Endodermal cell (in vitro differentiated cells): ENCODE data around the gene CLCN4. TPM values are rescaled to one million over a fixed set of nuclear protein-coding genes. Genes with fewer than 3 reads are reported as not detected.

Source experiments
- DNase-seq: peaks from one replicate; pipeline ENCODE4 v3.0.0-alpha.2; 2017
- H3K27ac ChIP-seq: 2 replicates; pipeline ENCODE4 v1.5.1; 2013; ENCODE audit warnings: mild to moderate bottlenecking, low read depth, low read length, moderate library complexity
- H3K27me3 ChIP-seq: 2 replicates; pipeline ENCODE4 v1.6.1; 2013; ENCODE audit warnings: mild to moderate bottlenecking, low read length, moderate library complexity; ENCODE audit not compliant: insufficient read depth, control insufficient read depth, poor library complexity, severe bottlenecking
- H3K36me3 ChIP-seq: 2 replicates; pipeline ENCODE4 v1.7.0; 2013; ENCODE audit warnings: mild to moderate bottlenecking, low read length, moderate library complexity; ENCODE audit not compliant: control insufficient read depth, insufficient read depth
- H3K4me1 ChIP-seq: one replicate; pipeline ENCODE4 v1.7.0; 2013; ENCODE audit warnings: low read length; ENCODE audit not compliant: control insufficient read depth, insufficient read depth
- H3K4me3 ChIP-seq: 2 replicates; pipeline ENCODE4 v1.5.1; 2013; ENCODE audit warnings: mild to moderate bottlenecking, low read length, moderate library complexity
- H3K9ac ChIP-seq: 2 replicates; pipeline ENCODE4 v1.6.1; 2013; ENCODE audit warnings: mild to moderate bottlenecking, low read length, moderate library complexity; ENCODE audit not compliant: poor library complexity, severe bottlenecking; ENCODE audit errors: extremely low read depth
- H3K9me3 ChIP-seq: 2 replicates; pipeline ENCODE4 v1.6.1; 2013; ENCODE audit warnings: mild to moderate bottlenecking, low read length, moderate library complexity; ENCODE audit not compliant: control insufficient read depth
- H3K27ac Mint-ChIP-seq: 2 replicates; pipeline ENCODE4 v1.8.0; 2020; ENCODE audit warnings: mixed read lengths
- H3K27me3 Mint-ChIP-seq: 2 replicates; pipeline ENCODE4 v1.8.0; 2021; ENCODE audit warnings: mild to moderate bottlenecking, mixed read lengths; ENCODE audit not compliant: insufficient read depth
- H3K36me3 Mint-ChIP-seq: 2 replicates; pipeline ENCODE4 v1.8.0; 2020; ENCODE audit warnings: low read depth, mixed read lengths
- H3K4me1 Mint-ChIP-seq: 2 replicates; pipeline ENCODE4 v1.8.0; 2020; ENCODE audit warnings: mixed read lengths
- H3K4me3 Mint-ChIP-seq: 2 replicates; pipeline ENCODE4 v1.8.0; 2020; ENCODE audit warnings: mild to moderate bottlenecking, moderate library complexity, mixed read lengths
- H3K9me3 Mint-ChIP-seq: 2 replicates; pipeline ENCODE4 v1.8.0; 2020; ENCODE audit warnings: mild to moderate bottlenecking, mixed read lengths
- WGBS, 2 experiments: methylation state at CpG; one replicate each; pipeline versions ENCODE4 v1.1.5 to v1.1.7; 2013; ENCODE audit warnings: missing lambda C conversion rate in 2 of 2, mixed read lengths in 1 of 2; ENCODE audit not compliant: insufficient coverage in 1 of 2, insufficient read length in 1 of 2; 5-methylcytosine and 5-hydroxymethylcytosine counted together
- total RNA-seq, 2 donors: library from RNA; stranded (reverse); fragmentation: NEBNext Ultra II Directional in 1 of 2; extraction: Animal tissue kit (Norgen Biotek cat#: 25700) in 1 of 2; gene quantifications; 2 replicates in 1 of 2; 3 replicates in 1 of 2; pipeline ENCODE4 v1.2.1, GENCODE V29; 2021
- TF ChIP-seq, protein P1 (sequence below): fragments of 200-600 bp; sonication (generic); conservative IDR thresholded peaks from 2 replicates; pipeline ENCODE4 v1.5.0; 2021; ENCODE audit warnings: antibody characterized with exemption, mild to moderate bottlenecking

The CLCN4 gene
- total RNA-seq, 2 donors from 2014 or later = 3.7 to 4.4 TPM

DNA sequence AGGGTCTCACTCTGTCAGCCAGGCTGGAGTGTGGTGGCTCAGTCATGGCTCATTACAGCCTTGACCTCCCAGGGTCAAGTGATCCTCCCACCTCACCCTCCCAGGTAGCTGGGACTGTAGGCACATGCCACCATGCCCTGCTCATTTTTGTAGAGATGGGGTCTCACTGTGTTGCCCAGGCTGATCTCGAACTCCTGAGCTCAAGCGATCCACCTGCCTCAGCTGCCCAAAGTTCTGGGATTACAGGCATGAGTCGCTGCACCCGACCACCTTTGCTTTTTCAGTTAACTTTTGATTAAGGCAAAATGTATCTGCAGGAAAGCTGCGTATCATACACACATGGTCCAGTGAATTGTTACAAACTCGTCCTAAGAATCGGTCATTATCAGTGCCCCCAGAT lies 16.5 kb upstream of the CLCN4 start:
- no peaks in the 10 kb centered on the region for H3K27me3 Mint-ChIP-seq
- TF ChIP-seq, protein P1, sequence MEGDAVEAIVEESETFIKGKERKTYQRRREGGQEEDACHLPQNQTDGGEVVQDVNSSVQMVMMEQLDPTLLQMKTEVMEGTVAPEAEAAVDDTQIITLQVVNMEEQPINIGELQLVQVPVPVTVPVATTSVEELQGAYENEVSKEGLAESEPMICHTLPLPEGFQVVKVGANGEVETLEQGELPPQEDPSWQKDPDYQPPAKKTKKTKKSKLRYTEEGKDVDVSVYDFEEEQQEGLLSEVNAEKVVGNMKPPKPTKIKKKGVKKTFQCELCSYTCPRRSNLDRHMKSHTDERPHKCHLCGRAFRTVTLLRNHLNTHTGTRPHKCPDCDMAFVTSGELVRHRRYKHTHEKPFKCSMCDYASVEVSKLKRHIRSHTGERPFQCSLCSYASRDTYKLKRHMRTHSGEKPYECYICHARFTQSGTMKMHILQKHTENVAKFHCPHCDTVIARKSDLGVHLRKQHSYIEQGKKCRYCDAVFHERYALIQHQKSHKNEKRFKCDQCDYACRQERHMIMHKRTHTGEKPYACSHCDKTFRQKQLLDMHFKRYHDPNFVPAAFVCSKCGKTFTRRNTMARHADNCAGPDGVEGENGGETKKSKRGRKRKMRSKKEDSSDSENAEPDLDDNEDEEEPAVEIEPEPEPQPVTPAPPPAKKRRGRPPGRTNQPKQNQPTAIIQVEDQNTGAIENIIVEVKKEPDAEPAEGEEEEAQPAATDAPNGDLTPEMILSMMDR = no peak
- Histone ChIP-seq H3K36me3 (peaks cover 4% of the 10 kb centered on the region), H3K9ac (no peak overlapping the region), H3K4me3 (no peak overlapping the region), H3K27me3 (no peaks in the 10 kb centered on the region), H3K9me3 (no peaks in the 10 kb centered on the region), H3K4me1 (no peaks in the 10 kb centered on the region), H3K27ac (no peak overlapping the region)
- no peaks in the 10 kb centered on the region for H3K4me1 Mint-ChIP-seq
- peaks cover 59% of the 10 kb centered on the region for H3K9me3 Mint-ChIP-seq
- peaks cover 37% of the 10 kb centered on the region for H3K36me3 Mint-ChIP-seq
- no peak overlapping the region for H3K27ac Mint-ChIP-seq
- no peak overlapping the region for H3K4me3 Mint-ChIP-seq
- 80 to 95% methylated on average over 1 to 6 of the region's 7 CpGs for WGBS, 2 experiments
- DNase-seq = no peak

DNA sequence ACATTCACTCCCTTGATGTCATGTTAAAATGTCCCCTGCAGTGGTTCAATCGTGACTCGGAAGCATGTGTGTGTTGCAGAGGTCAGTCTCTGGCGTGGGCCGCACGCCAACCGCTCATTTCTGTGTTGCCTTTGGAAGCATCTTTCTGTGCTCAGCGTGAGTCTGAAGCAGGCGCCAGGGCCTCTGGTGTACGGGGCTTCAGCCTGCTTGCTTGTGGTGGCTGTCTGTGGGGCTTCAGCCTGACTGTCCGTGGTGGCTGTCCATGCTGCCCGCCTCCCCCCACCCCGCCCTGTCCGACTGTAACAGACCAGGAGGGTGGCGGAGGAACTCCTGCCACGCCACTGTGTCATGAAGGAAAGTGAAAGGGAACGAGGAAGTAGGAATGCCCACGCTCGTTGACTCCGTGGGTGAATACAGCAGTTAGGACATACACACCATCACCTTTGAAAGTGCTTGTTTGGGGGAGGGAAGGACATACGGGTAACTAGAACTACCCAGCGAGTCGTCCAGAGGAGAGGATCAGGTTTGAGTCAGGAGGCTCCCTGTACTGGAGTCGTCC lies 14.7 kb upstream of the CLCN4 start:
- Mint-ChIP-seq H3K36me3 (peaks cover 50% of the 10 kb centered on the region), H3K27ac (no peak overlapping the region), H3K27me3 (no peaks in the 10 kb centered on the region), H3K9me3 (peaks cover 66% of the 10 kb centered on the region), H3K4me3 (no peak overlapping the region), H3K4me1 (no peaks in the 10 kb centered on the region)
- H3K4me3 ChIP-seq = no peak overlapping the region
- no peak overlapping the region for H3K9ac ChIP-seq
- H3K36me3 ChIP-seq = no peaks in the 10 kb centered on the region
- no peaks in the 10 kb centered on the region for H3K9me3 ChIP-seq
- WGBS, 2 experiments = 92% methylated on average over 22 of the region's 23 CpGs; no CpG with 5 or more reads in 1 of the 2 experiments
- TF ChIP-seq, protein P1 = no peak
- H3K27me3 ChIP-seq = no peaks in the 10 kb centered on the region
- H3K4me1 ChIP-seq = no peaks in the 10 kb centered on the region
- no peak for DNase-seq
- no peak overlapping the region for H3K27ac ChIP-seq

DNA sequence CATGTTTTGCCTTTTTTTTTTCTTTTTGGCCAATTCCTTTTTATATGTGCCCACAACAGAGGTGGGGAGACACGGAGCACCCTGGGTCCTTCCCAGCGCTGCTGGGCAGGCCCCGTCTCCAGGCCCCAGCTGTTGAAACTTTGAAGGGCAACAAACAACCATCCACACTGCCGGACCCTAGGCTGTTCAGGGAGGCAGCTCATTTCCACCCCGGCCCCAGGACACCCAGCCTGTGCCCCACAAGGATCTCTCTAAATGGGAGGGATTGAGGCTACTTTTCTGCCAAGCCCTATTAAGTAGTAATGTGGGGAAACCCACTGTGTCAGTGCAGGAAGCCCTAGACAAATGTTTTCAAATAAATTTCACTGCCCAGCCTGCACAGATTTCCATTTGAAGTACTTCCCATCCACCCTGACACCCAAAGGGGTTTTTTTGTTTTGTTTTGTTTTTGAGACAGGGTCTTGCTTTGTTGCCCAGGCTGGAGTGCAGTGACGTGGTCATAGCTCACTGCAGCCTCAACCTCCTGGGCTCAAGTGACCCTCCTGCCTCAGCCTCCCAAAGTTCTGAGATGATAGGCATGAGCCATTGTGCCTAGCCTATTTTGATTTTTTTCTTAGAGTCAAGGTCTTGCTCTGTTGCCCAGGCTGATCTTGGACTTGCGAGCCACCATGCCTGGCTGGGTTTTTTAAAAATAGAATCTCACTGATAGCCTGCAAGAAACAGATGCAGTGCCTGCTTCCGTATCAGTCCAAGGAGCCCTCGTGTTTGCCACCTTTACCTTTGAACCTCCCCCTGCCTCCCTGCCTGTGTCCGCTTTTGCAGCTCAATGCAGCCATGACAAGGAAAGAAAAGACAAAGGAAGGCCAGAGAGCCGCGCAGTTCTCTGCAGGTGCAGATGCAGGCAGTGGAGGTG lies 13.4 kb upstream of the CLCN4 start:
- Histone ChIP-seq H3K27ac (no peak overlapping the region), H3K36me3 (no peaks in the 10 kb centered on the region), H3K4me3 (no peak overlapping the region), H3K4me1 (no peaks in the 10 kb centered on the region), H3K9me3 (no peaks in the 10 kb centered on the region), H3K9ac (no peak overlapping the region), H3K27me3 (no peaks in the 10 kb centered on the region)
- TF ChIP-seq, protein P1 = no peak
- 93 to 100% methylated on average over 2 to 12 of the region's 12 CpGs for WGBS, 2 experiments
- Mint-ChIP-seq H3K27me3 (no peaks in the 10 kb centered on the region), H3K9me3 (peaks cover 72% of the 10 kb centered on the region), H3K36me3 (peaks cover 45% of the 10 kb centered on the region), H3K4me1 (no peaks in the 10 kb centered on the region), H3K4me3 (no peak overlapping the region), H3K27ac (no peak overlapping the region)
- DNase-seq = no peak
